DMS53 treated with DMSO at 0.1 percent for 48 hours (cell line): ENCODE measurements around the gene KRTAP4-7.
"Not testable (repeated sequence)": the region's sequence is repeated elsewhere in the genome, so short reads cannot be mapped to it uniquely, and the experiment has no call there.

Source experiments
- DNase-seq: peaks from one replicate; lab custom pipeline; 2025; ENCODE audit not compliant: unreplicated experiment; lab: John Stamatoyannopoulos, UW

The KRTAP4-7 gene

DNA sequence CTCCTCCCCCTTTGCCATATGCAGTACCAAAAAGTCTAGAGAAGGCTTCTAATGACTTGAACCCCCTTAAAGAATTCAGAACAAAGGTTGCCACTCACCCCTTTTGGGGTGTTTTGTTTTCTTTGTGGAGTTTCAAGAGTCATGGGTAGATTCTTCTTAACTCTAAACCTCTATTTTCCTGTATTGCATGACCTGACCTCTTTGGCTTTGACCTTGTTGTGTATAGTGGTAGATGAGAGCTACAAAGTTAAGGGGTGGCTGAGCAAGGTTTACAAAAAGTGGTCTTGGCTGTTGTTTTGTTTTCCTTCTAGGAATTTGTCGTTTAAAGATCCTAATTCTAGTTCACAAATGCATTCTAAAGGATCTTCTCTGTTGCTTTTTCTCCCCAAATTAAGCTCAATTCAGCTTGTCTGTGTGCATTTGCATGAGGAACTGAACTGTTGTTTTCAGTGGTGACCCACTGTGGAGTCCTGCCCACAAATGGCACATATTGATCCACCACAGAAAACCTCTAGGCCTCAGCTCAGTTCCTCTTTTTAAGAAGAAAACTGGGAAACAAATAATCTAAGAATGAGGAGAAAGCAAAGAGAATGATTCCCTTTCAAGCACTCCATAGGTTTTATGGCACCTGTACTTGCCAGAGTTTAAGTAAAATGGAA lies 24.9 kb downstream of the KRTAP4-7 start:
- not testable (repeated sequence) for DNase-seq

DNA sequence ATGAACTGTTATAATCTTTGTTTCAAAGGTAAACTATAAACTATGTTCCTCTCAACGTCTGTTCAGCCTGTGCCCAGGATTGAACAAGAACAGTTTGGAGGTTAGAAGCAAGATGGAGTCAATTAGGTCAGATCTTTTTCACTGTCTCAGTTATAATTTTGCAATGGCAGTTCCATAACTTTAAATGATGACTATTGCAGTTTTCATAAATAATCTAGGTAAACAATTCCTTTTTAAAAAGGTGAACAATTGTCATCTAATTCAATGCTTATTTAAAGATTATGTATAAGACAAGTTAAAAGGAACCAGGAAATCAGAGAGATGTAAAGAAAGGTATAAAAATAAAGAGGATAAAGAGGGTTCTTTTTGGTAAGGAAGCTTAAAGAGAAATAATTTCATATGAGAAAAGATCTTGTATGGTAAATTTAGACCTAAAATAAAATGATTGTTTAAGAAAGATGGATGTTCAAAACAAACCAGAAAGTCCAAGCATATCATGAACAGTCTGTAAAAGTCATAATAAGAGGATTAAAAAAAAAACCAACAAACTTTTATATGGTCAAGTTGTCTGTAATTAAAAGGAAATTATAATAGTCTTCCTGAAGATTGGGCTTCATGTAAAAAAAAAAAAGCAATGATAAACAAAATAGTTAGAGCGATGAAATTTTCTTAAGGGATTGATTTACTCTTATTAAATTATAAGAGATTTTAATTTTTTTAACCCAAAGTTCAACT lies 27.4 kb downstream of the KRTAP4-7 start:
- no peak for DNase-seq

DNA sequence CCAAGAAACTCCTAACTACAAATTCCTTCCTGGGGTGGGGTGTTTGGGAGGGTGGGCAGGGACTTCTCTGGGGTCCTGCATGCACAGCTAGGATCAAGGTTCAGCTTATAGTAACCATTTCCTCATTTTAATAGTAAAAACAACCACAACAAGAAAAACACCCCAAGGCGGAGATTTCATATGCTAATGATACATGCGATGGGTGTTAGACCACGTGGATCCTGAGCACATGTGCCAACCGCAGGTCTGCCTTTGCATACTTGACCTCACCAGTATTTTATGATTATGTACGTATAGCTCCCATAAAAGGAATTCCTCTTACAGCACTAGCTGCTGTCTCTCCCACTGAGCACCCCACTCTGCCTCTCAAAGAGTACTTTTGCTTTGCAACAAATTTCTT lies 32.3 kb downstream of the KRTAP4-7 start:
- no peak for DNase-seq

DNA sequence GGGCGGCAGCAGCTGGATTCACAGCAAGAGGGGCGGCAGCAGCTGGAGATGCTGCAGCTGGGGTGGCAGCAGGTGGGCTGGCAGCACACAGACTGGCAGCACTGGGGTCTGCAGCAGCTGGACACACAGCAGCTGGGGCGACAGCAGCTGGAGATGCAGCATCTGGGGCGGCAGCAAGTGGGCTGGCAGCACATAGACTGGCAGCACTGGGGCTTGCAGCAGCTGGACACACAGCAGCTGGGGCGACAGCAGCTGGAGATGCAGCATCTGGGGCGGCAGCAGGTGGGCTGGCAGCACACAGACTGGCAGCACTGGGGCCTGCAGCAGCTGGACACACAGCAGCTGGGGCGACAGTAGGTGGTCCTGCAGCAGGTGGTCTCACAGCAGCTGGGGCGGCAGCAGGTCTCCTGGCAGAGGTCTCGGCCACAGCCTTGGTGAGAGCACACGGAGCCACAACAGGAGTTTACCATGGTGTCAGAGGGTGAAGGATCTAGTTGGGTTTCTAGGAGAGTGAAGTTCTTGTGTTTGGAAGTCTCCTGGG lies 34.0 kb downstream of the KRTAP4-7 start, which contains the start of gene KRTAP4-11:
Gene KRTAP4-11 (minus strand): TSS at position 528 of the 541 bp plus-strand sequence. CDS start 58 bp downstream, at position 470.
- not testable (repeated sequence) for DNase-seq

DNA sequence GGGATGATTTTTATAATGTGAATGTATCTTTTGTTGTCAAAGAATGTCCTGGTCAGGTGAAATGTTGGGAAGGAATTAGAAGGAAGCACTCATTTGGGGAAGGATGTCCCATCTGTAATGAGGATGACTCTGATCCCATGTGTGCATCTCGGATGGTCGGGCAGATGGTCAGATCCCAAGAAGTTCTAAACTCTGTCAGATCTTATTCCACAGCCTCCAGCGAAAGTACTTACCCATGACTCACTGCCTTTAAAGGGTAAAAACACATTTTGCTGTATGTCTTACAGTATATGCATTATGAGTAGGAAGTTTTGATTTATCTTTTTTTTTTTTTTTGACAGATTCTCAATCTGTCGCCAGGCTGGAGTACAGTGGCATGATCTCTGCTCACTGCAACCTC lies 34.8 kb downstream of the KRTAP4-7 start:
- no peak for DNase-seq

DNA sequence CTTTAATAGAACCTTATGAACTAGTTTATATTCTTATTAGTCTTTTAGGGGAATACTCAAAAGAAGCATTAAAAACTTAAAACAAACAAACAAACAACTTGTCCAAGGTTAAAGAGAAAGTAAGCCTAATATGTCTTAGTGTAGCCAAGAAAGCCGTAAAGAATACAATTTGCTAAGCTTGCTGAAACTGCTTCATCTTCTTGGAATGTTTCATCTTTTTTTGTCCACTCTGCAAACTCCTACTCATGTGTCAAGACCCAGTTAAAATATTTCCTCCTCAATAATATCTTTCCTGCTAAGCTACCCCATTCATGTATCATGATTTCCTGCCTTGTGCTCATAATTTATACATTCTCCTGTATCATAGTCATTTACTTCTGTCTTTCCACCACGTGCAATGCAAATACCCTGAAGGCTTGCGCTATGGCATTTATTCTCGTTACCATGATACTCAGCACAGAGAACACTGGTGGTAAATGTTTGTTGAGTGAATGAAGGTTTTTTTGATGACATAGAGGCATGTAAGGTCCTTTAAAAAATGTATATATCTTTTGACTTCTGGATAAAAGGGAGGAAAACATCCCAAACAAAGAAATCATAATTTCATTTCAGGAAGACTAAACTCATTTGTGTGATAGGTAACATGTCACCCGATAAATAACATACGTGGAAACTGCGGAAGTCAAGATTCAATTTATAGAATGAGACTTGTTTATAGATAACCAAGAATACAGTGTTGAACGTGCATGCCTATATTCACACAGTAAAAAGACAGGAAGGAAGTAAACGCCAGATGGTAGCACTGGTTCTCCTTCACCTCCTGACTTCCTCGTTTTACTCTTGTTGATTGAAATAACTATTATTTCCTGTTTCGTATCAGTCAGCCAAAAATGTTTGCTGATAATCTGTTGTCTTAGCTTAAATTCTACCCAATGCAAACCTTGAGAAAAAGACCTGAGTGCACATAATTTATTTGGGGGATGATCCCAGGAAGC lies 36.0 kb downstream of the KRTAP4-7 start:
- DNase-seq: not testable (repeated sequence)

DNA sequence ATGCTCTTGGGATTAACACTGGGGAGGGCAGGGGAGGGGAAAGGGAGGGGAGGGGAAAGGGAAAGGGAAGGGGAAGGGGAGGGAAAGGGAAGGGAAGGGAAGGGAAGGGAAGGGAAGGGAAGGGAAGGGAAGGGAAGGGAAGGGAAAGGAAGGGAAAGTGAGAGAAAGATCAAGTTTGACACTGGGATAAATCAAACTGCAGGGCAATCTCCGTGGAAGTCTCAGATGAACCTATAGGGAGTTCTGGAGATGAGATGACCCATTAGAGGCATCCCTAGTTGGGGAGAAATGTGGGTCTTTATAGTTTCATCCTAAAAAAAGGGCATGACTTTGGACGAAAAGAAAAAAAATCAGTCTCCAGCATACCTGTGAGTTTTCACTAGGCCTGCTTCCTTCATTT lies 37.8 kb downstream of the KRTAP4-7 start:
- no peak for DNase-seq

DNA sequence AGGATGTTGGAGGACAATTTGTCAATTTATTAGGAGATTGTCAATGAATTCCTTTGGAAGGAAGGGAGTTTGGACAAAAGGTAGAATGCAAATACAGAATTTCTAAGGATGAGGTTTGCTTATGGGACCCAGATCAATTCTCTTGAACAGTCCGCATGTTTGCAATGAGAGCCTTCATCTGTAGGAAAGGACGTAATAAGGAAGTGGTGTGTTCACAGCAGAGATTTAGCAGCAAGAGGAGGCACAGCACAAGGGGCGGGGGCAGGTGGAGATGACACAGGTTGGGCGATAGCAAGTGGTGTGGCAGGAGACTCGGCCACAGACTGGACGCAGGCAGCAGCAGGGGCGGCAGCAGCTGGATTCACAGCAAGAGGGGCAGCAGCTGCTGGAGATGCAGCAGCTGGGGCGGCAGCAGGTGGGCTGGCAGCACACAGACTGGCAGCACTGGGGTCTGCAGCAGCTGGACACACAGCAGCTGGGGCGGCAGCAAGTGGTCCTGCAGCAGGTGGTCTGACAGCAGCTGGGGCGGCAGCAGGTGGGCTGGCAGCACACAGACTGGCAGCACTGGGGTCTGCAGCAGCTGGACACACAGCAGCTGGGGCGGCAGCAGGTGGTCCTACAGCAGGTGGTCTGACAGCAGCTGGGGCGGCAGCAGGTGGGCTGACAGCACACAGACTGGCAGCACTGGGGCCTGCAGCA lies 39.5 kb downstream of the KRTAP4-7 start:
- not testable (repeated sequence) for DNase-seq

DNA sequence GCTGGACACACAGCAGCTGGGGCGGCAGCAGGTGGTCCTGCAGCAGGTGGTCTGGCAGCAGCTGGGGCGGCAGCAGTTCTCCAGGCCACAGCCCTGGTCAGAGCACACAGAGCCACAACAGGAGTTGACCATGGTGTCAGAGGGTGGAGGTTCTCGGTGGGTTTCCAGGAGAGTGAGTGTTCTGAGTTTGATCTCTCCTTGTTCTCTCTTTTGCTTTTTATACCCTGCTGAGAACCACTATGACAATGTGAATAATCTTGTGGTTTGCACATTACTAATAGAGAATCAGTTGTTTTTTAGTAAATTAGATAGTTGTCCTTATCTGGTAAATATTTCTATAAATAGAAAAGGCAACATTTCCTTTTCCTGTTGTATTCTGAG lies 40.0 kb downstream of the KRTAP4-7 start, which contains the start of gene KRTAP4-12:
Gene KRTAP4-12 (minus strand): TSS at position 192 of the 381 bp plus-strand sequence. CDS start 60 bp downstream, at position 132.
- not testable (repeated sequence) for DNase-seq

DNA sequence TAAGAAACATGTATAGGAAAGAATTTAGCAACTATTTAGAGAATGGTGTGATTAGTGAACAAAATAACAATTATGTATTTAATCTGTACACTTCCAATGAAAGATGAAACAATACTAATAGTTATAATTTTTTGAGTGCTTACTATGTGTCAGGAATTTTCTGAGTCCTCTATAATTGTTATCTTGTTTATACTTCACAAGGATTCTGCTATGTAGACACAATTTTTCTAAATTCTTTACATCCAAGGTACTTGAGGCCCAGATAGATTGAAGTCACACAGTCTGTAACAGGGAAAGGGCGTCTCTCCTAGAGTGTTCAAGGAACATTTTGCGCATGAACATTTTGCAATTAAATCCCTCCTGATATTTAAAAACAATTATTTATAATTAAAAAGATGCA lies 41.1 kb downstream of the KRTAP4-7 start:
- no peak for DNase-seq

DNA sequence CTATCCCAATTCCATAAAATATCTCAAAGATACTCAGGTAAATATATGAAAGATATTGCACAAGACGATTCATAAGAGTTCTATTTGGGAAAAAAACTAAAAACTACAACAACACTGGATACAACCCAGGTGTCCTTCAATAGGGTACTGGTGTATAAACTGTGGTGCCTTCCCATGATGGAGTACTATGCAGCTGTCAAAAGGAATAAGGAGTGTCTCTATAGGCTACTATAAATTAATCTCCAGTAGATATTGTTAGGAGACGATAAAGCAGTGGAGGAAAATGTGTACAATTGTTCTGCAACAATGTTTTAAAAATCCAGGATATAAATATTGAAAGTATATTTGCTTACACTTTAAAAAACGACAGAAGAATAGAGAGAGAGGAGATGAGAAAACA lies 42.5 kb downstream of the KRTAP4-7 start:
- no peak for DNase-seq

DNA sequence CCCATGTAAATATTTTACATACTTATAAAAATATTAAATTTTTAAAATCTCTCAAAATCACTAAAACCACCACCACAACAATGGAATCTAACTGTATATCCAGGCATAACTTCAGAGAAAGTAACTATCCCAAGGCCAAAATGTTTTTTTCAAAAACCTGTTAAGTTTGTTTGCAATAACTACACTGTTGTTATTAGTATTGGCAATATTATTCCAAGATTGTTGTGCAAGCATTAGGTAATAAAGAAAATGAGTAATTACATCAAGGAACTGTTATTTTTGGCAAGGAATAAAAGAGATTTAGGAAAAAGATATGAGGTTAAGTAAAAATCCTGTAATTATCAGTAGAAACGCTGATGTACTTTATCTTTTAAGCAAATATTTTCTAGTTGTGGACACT lies 43.4 kb downstream of the KRTAP4-7 start:
- no peak for DNase-seq

DNA sequence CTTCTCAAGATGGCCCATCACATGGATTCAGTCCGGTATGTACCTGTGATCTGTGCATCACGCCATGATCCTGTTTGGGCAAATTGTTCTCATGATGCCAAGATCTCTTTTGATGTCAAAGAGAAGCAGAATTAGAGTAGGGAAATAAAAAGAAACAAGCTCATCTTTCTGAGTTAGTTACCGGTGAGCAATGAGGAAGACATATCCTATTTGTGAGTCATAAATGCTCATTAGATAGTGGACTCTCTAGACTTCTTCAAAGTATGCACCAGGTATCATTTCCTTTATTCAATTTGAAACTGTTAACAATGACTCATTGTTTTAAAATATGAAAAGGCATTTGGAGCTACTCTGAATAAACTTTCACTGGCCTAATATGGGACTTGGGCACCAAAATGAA lies 48.0 kb downstream of the KRTAP4-7 start:
- DNase-seq: no peak

DNA sequence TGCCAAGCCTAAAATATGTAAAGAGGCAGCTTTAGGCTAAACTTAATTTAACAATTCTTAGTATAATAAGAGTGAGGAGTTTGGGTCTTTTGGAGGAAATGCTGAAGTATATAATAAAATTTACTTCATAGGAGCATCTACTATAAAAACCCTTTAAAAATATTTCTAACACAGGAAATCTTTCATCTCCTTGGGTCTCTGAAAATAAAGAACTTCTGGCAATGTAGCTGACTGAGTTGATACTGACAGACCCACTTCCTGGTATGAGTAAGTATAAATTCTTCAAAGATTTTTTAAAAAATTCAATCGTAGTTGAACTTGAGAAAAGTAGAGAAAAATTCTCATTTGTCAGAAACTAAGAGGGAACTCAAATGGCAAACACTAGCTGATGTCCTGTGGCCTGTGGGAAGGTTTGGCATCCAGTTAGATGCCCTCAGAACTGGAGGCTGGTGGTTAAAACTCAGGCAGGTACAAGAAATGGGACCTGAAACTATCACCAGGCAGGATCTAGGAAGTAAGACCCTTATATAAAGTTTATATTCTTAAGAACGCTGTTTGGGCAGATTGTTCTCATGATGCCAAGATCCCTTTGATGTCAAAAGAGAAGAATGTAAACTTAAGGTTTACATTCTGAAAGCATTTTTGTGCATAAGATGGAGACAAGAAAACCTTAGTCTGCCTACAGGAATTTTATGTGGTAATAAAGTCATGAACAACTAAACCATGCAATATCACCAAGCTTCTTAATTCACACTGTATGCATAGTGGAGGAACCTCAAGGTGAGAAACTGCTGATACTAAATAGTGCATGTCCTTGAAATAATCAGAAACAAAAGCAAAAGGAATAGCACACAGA lies 50.2 kb downstream of the KRTAP4-7 start:
- no peak for DNase-seq
